CD4-positive, alpha-beta T cell (primary cell): ENCODE data around the gene DENND2A. TPM values are rescaled to one million over a fixed set of nuclear protein-coding genes. Genes with fewer than 3 reads are reported as not detected.

Source experiments
- ATAC-seq: fragments of 200-7000 bp; cut with Tn5 transposase; one replicate; pipeline ENCODE4 v1.10.0; 2022; ENCODE audit warnings: mild to moderate bottlenecking; ENCODE audit not compliant: poor library complexity
- CTCF ChIA-PET: fragments of 350-600 bp; sonication (Branson Sonifier 250); formaldehyde crosslinking; loops from one replicate; lab custom pipeline; 2021; ENCODE audit warnings: antibody characterized with exemption, inconsistent platforms; lab: Charles Lee
- POLR2A ChIA-PET: fragments of 350-600 bp; sonication (Branson Sonifier 250); formaldehyde crosslinking; loops from one replicate; lab custom pipeline; 2021; ENCODE audit warnings: antibody characterized with exemption, inconsistent platforms; lab: Charles Lee
- DNase-seq, 14 experiments: peaks; one replicate each; pipeline ENCODE4 v3.0.0-alpha.2; 2013 to 2020; ENCODE audit warnings: mixed read lengths in 2 of 14
- H3K27ac ChIP-seq, 2 donors: one replicate each; pipeline versions ENCODE4 v1.5.1 to v1.7.0; 2013; ENCODE audit warnings: low read length in 2 of 2, low read depth in 1 of 2, mild to moderate bottlenecking in 1 of 2
- H3K27me3 ChIP-seq, 2 experiments: 1 replicate in 1 of 2; 2 replicates in 1 of 2; pipeline versions ENCODE4 v1.6.1 to v1.7.0; 2013; ENCODE audit warnings: low read length in 2 of 2, control low read depth in 1 of 2, mild to moderate bottlenecking in 1 of 2, moderate library complexity in 1 of 2; ENCODE audit not compliant: insufficient read depth in 2 of 2, control insufficient read depth in 1 of 2
- H3K36me3 ChIP-seq: one replicate; pipeline ENCODE4 v1.6.1; 2013; ENCODE audit warnings: low read length, control low read depth; ENCODE audit not compliant: insufficient read depth
- H3K4me1 ChIP-seq: one replicate; pipeline ENCODE4 v1.6.1; 2013; ENCODE audit warnings: low read length, control low read depth; ENCODE audit not compliant: insufficient read depth
- H3K4me3 ChIP-seq: one replicate; pipeline ENCODE4 v1.5.1; 2013; ENCODE audit warnings: mild to moderate bottlenecking, low read length, moderate library complexity
- H3K9me3 ChIP-seq, 2 experiments: 1 replicate in 1 of 2; 2 replicates in 1 of 2; pipeline versions ENCODE4 v1.6.1 to v1.7.0; 2013; ENCODE audit warnings: low read length in 2 of 2, mild to moderate bottlenecking in 2 of 2, control low read depth in 1 of 2, moderate library complexity in 1 of 2; ENCODE audit not compliant: control insufficient read depth in 1 of 2, insufficient read depth in 1 of 2
- H3K27ac Mint-ChIP-seq: one replicate; pipeline ENCODE4 v1.8.0; 2020; ENCODE audit warnings: mixed read lengths
- H3K27me3 Mint-ChIP-seq: one replicate; pipeline ENCODE4 v1.8.0; 2021; ENCODE audit warnings: mixed read lengths
- H3K36me3 Mint-ChIP-seq: one replicate; pipeline ENCODE4 v1.8.0; 2021; ENCODE audit warnings: low read depth, mixed read lengths
- H3K4me1 Mint-ChIP-seq: one replicate; pipeline ENCODE4 v1.8.0; 2021; ENCODE audit warnings: low read depth, mixed read lengths
- H3K4me3 Mint-ChIP-seq: one replicate; pipeline ENCODE4 v1.8.0; 2020; ENCODE audit warnings: mild to moderate bottlenecking, mixed read lengths
- H3K9me3 Mint-ChIP-seq: one replicate; pipeline ENCODE4 v1.8.0; 2020; ENCODE audit warnings: mixed read lengths
- CTCF ChIP-seq: fragments of 200-600 bp; IDR thresholded peaks from one replicate; pipeline ENCODE4 v1.8.0; 2022; ENCODE audit warnings: antibody characterized with exemption, mild to moderate bottlenecking
- intact Hi-C, 2 experiments: fragments of 100-400 bp; cut with DNase I in 1 of 2; cut with micrococcal nuclease in 1 of 2; formaldehyde crosslinking; loops; one replicate each; pipeline versions ENCODE4 v1.15.1 to v1.9.0; 2023 to 2025; cut with DNase I, micrococcal nuclease
- total RNA-seq, 174 experiments: library from RNA in 2 of 174; stranded (reverse) in 2 of 174; gene quantifications; one replicate each; pipeline ENCODE4 v1.2.3 and lab custom pipeline; 2021 to 2026

Gene DENND2A
- total RNA-seq, 2 experiments from 2014 or later = not detected

DNA sequence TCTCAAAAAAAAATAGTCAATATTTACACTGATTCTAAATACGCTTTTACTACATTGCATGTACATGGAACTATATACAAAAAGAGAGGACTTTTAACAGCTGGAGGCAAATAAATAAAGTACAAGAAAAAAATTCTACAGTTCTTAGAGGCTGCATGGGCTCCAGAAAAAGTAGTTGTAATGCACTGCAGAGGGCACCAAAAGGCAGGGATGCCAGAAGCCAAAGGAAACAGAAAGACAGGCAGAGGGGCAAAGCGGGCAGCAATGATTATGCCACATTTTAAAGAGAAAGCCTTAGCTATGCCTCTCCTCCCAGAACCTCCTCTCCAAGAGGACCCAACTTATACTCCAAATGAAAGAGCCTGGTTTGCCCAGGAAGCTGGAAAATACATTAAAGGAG lies 20.5 kb upstream of the DENND2A start:
- no peaks in the 10 kb centered on the region for H3K9me3 Mint-ChIP-seq
- H3K27me3 Mint-ChIP-seq = peaks cover 16% of the 10 kb centered on the region
- ChIA-PET CTCF (no interaction called here), POLR2A (interaction anchor here (2.5 kb wide), 1 partner anchor 12 kb away, joined by 7 read pairs; the partner anchor contains the start of gene ADCK2)
- no peak overlapping the region for H3K27ac Mint-ChIP-seq
- no peaks in the 10 kb centered on the region for H3K36me3 Mint-ChIP-seq
- peaks cover 7% of the 10 kb centered on the region for H3K4me1 Mint-ChIP-seq
- H3K4me3 ChIP-seq = no peak overlapping the region
- no peak overlapping the region for H3K27ac ChIP-seq
- peaks cover 12% of the 10 kb centered on the region for H3K4me1 ChIP-seq
- DNase-seq = no peak
- H3K4me3 Mint-ChIP-seq = no peak overlapping the region
- ATAC-seq = no peak
- no peaks in the 10 kb centered on the region for H3K27me3 ChIP-seq
- no peaks in the 10 kb centered on the region for H3K36me3 ChIP-seq
- no peaks in the 10 kb centered on the region for H3K9me3 ChIP-seq
- TF ChIP-seq CTCF = no peak
- intact Hi-C loops = no loop called here

DNA sequence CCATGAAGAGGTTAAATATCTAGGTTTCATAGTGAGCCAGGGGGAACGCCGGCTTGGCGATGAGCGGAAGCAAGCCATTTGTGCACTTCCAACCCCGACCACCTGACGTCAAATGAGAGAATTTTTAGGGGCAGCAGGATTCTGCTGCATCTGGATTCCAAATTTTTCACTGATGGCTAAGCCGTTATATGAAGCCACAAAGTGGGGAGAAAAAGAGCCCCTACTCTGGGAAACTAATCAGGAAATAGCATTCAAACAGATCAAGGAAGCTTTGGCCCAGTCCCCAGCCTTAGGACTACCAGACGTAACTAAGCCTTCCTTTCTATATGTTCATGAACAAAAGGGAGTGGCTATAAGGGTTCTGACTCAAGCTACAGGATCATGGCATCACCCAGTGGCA lies 19.2 kb upstream of the DENND2A start:
- no peaks in the 10 kb centered on the region for H3K36me3 ChIP-seq
- Mint-ChIP-seq H3K27ac (no peak overlapping the region), H3K27me3 (peaks cover 27% of the 10 kb centered on the region), H3K4me1 (peaks cover 12% of the 10 kb centered on the region), H3K4me3 (no peak overlapping the region), H3K36me3 (no peaks in the 10 kb centered on the region), H3K9me3 (no peaks in the 10 kb centered on the region)
- ChIA-PET POLR2A (interaction anchor here (2.5 kb wide), 1 partner anchor 13 kb away, joined by 7 read pairs; the partner anchor contains the start of gene ADCK2), CTCF (no interaction called here)
- peaks cover 15% of the 10 kb centered on the region for H3K4me1 ChIP-seq
- H3K27ac ChIP-seq = no peak overlapping the region
- no peak for TF ChIP-seq CTCF
- intact Hi-C loops = loop anchor here in 1 of 2 experiments (10.0 kb wide), 1 partner anchor 355 kb away; the partner anchor contains the start of gene MRPS33
- no peaks in the 10 kb centered on the region for H3K27me3 ChIP-seq
- H3K9me3 ChIP-seq = no peaks in the 10 kb centered on the region
- no peak for ATAC-seq
- no peak for DNase-seq
- no peak overlapping the region for H3K4me3 ChIP-seq

- Histone ChIP-seq H3K9me3 (no peaks in the 10 kb centered on the region), H3K4me3 (no peak overlapping the region), H3K36me3 (no peaks in the 10 kb centered on the region), H3K4me1 (peaks cover 20% of the 10 kb centered on the region), H3K27me3 (no peaks in the 10 kb centered on the region), H3K27ac (no peak overlapping the region)
- CTCF ChIA-PET = no interaction called here
- Mint-ChIP-seq H3K9me3 (no peaks in the 10 kb centered on the region), H3K27me3 (peaks cover 37% of the 10 kb centered on the region), H3K27ac (no peak overlapping the region), H3K36me3 (no peaks in the 10 kb centered on the region), H3K4me3 (no peak overlapping the region), H3K4me1 (peaks cover 18% of the 10 kb centered on the region)
- no peak for TF ChIP-seq CTCF
- intact Hi-C loops = loop anchor here in 1 of 2 experiments (10.0 kb wide), 1 partner anchor 357 kb away; the partner anchor contains the start of gene MRPS33
- POLR2A ChIA-PET = no interaction called here
- DNase-seq (no peak), ATAC-seq (no peak)
These were observed 17.3 kb upstream of the DENND2A start for GRCh38 chr7:140657891-140658290.
